Hepatocyte (in vitro differentiated cells): Measurements from ENCODE around the gene TIMM44.

ENCODE experiments used
- EZH2 ChIP-seq: fragments of 200-600 bp; sonication (generic); IDR thresholded peaks from 2 replicates; pipeline ENCODE4 v1.6.1; 2016; ENCODE audit warnings: antibody characterized with exemption, mild to moderate bottlenecking, borderline replicate concordance
- EZH2phosphoT487 ChIP-seq: fragments of 200-600 bp; sonication (generic); IDR thresholded peaks from one replicate; pipeline ENCODE4 v1.6.1; 2018; ENCODE audit warnings: antibody characterized with exemption, mild to moderate bottlenecking, low read depth, moderate library complexity; ENCODE audit not compliant: unreplicated experiment, severe bottlenecking
- TF ChIP-seq, protein P1 (sequence below): fragments of 200-600 bp; sonication (generic); IDR thresholded peaks from 2 replicates; pipeline ENCODE4 v1.5.1; 2016; ENCODE audit warnings: antibody characterized with exemption, mild to moderate bottlenecking; ENCODE audit not compliant: poor library complexity

DNA sequence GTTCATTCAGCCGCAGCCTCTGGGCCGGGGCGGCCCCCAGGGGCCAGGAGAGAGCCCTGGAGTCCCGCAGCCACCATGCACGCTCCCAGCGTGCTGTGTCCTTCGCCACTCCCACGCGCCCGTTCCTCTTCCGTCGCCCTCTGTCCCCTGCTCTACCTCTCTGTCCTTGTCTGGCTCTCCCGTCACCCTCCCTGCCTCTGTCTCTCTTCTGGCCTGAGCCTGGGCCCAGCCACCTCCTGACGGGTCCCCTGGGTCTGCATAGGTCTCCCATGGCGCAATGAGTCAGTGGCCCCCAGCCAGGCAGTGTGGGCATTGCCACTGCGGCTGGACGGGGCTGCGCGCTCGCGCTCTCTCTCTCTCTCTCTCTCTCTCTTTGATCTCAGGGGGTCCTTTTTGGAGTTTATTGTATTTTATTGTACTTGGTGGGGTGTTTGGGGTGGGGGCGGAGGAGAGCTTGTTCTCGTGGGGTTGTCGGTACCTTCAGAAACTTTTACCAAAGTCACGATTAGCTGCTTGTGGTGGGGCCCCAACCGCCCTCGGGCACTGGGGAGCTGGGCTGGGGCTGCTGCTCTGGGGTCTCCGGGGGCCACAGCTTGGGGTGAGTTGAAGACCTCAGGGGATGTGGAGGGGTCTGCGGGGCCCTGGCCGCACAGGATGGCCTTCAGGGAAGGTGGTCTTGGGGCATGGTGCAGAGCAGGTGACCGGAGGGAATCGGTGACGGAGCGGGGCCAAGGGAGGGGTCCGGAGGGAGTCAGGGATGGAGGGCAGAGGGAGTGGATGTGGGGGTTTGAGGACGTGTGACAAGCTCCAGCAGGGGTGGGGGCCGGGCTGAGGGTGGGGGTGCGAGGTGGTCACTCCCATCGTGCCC is 30.5 kb downstream of the TIMM44 start:
- TF ChIP-seq EZH2 = no peak
- TF ChIP-seq, protein P1, sequence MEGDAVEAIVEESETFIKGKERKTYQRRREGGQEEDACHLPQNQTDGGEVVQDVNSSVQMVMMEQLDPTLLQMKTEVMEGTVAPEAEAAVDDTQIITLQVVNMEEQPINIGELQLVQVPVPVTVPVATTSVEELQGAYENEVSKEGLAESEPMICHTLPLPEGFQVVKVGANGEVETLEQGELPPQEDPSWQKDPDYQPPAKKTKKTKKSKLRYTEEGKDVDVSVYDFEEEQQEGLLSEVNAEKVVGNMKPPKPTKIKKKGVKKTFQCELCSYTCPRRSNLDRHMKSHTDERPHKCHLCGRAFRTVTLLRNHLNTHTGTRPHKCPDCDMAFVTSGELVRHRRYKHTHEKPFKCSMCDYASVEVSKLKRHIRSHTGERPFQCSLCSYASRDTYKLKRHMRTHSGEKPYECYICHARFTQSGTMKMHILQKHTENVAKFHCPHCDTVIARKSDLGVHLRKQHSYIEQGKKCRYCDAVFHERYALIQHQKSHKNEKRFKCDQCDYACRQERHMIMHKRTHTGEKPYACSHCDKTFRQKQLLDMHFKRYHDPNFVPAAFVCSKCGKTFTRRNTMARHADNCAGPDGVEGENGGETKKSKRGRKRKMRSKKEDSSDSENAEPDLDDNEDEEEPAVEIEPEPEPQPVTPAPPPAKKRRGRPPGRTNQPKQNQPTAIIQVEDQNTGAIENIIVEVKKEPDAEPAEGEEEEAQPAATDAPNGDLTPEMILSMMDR = no peak
- no peak for TF ChIP-seq EZH2phosphoT487
